A549 (cell line): ENCODE results near the gene TRPM2. TPM values are rescaled to one million over a fixed set of nuclear protein-coding genes. Genes with fewer than 3 reads are reported as not detected.

Source experiments
- ATAC-seq, 2 experiments: fragments of 200-7000 bp in 1 of 2; fragments of >200 bp in 1 of 2; cut with Nextera tagmentation in 1 of 2; cut with Tn5 transposase in 1 of 2; 3 replicates each; pipeline versions ENCODE4 v1.8.0 to v1.9.1; 2018 to 2020; ENCODE audit warnings: mild to moderate bottlenecking in 1 of 2, moderate library complexity in 1 of 2
- CTCF ChIA-PET: fragments of 300-600 bp; sonication (Branson Sonifier 250); formaldehyde crosslinking; extraction: SDS; loops from one replicate; lab custom pipeline; 2021; ENCODE audit warnings: antibody characterized with exemption, inconsistent platforms; lab: Yijun Ruan, JAX
- POLR2A ChIA-PET: fragments of 350-600 bp; formaldehyde crosslinking; extraction: SDS; loops from one replicate; lab custom pipeline; 2021; ENCODE audit warnings: antibody characterized with exemption, inconsistent platforms; lab: Yijun Ruan, JAX
- DNase-seq, 2 experiments: peaks; one replicate each; pipeline versions ENCODE4 v3.0.0 to v3.0.0-alpha.2; 2011 to 2016; ENCODE audit warnings: low read depth in 1 of 2, low spot score in 1 of 2
- FAIRE-seq: peaks from 2 replicates; lab custom pipeline; 2011; peaks lifted over from hg19 to GRCh38; lab: Jason Lieb, UNC
- H3K27ac ChIP-seq, 2 experiments: fragments of >200 bp; sonication (Bioruptor Twin); formaldehyde crosslinking; 3 replicates each; pipeline ENCODE4 v1.5.1; 2016 to 2017
- H3K4me1 ChIP-seq: fragments of >200 bp; sonication (Bioruptor Twin); formaldehyde crosslinking; 3 replicates; pipeline ENCODE4 v1.6.1; 2016
- H3K4me2 ChIP-seq: fragments of >200 bp; sonication (Bioruptor Twin); formaldehyde crosslinking; 3 replicates; pipeline ENCODE4 v1.6.1; 2016
- H3K4me3 ChIP-seq: fragments of >200 bp; sonication (Bioruptor Twin); formaldehyde crosslinking; 3 replicates; pipeline ENCODE4 v1.5.1; 2016
- H3K9me3 ChIP-seq: fragments of >200 bp; sonication (Bioruptor Twin); formaldehyde crosslinking; 3 replicates; pipeline ENCODE4 v1.6.1; 2016
- BHLHE40 ChIP-seq: IDR thresholded peaks from 2 replicates; pipeline ENCODE4 v1.6.1; 2012; ENCODE audit warnings: low read depth, low read length, inconsistent platforms
- CBX2 ChIP-seq: fragments of 200-600 bp; sonication (generic); IDR thresholded peaks from 2 replicates; pipeline ENCODE4 v1.6.1; 2016; ENCODE audit warnings: low read depth, mild to moderate bottlenecking, borderline replicate concordance
- CBX8 ChIP-seq: fragments of 200-600 bp; sonication (generic); IDR thresholded peaks from 2 replicates; pipeline ENCODE4 v1.6.1; 2016
- CHD4 ChIP-seq: fragments of 200-600 bp; sonication (generic); IDR thresholded peaks from 2 replicates; pipeline ENCODE4 v1.6.1; 2016; ENCODE audit warnings: antibody characterized with exemption, mild to moderate bottlenecking, borderline replicate concordance
- E2F6 ChIP-seq: IDR thresholded peaks from 2 replicates; pipeline ENCODE4 v1.6.1; 2012; ENCODE audit warnings: low read depth, borderline replicate concordance
- ESRRA ChIP-seq: fragments of 150-350 bp; IDR thresholded peaks from 2 replicates; pipeline ENCODE4 v1.6.1; 2014; ENCODE audit warnings: mild to moderate bottlenecking, low read length, borderline replicate concordance
- FOSL2 ChIP-seq, 2 experiments: fragments of 450-650 bp in 1 of 2; fragments of >200 bp in 1 of 2; sonication (Bioruptor Twin) in 1 of 2; formaldehyde crosslinking; IDR thresholded peaks; 2 replicates each; pipeline versions ENCODE4 v1.5.0 to v1.6.1; 2016 to 2020; ENCODE audit warnings: mild to moderate bottlenecking in 1 of 2, moderate library complexity in 1 of 2
- GATA3 ChIP-seq: IDR thresholded peaks from 2 replicates; pipeline ENCODE4 v1.6.1; 2012; ENCODE audit warnings: borderline replicate concordance
- HDAC2 ChIP-seq: fragments of 200-600 bp; sonication (generic); IDR thresholded peaks from 2 replicates; pipeline ENCODE4 v1.6.1; 2016
- NPAS2 ChIP-seq: fragments of 250-450 bp; sonication (Bioruptor Pico); IDR thresholded peaks from 2 replicates; pipeline ENCODE4 v1.8.0; 2022; ENCODE audit warnings: mild to moderate bottlenecking, moderate library complexity, borderline replicate concordance
- NR3C1 ChIP-seq: fragments of >200 bp; sonication (Bioruptor Twin); formaldehyde crosslinking; IDR thresholded peaks from 3 replicates; pipeline ENCODE4 v1.6.1; 2017
- PBX3 ChIP-seq: IDR thresholded peaks from 2 replicates; pipeline ENCODE4 v1.6.1; 2012
- PHF8 ChIP-seq: fragments of 200-600 bp; sonication (generic); IDR thresholded peaks from 2 replicates; pipeline ENCODE4 v1.6.1; 2016; ENCODE audit warnings: low read depth, mild to moderate bottlenecking, antibody characterized with exemption, moderate library complexity, borderline replicate concordance
- POLR2A ChIP-seq: IDR thresholded peaks from 2 replicates; pipeline ENCODE4 v1.6.1; 2012; ENCODE audit warnings: mild to moderate bottlenecking, low read length
- RCOR1 ChIP-seq: fragments of 150-350 bp; IDR thresholded peaks from 2 replicates; pipeline ENCODE4 v1.6.1; 2014; ENCODE audit warnings: antibody characterized with exemption, low read length, low read depth
- RFX5 ChIP-seq: fragments of 450-650 bp; IDR thresholded peaks from 2 replicates; pipeline ENCODE4 v1.7.1; 2014; ENCODE audit warnings: antibody characterized with exemption, mild to moderate bottlenecking, moderate library complexity
- TFCP2L1 ChIP-seq: fragments of 250-450 bp; sonication (Bioruptor Pico); IDR thresholded peaks from 2 replicates; pipeline ENCODE4 v1.5.0; 2021; ENCODE audit warnings: mild to moderate bottlenecking
- TP53 ChIP-seq: fragments of 250-450 bp; sonication (Bioruptor Pico); IDR thresholded peaks from 2 replicates; pipeline ENCODE4 v1.5.0; 2021; ENCODE audit warnings: mild to moderate bottlenecking, moderate library complexity
- ZC3H11A ChIP-seq: fragments of 450-650 bp; IDR thresholded peaks from 2 replicates; pipeline ENCODE4 v1.6.1; 2014; ENCODE audit warnings: antibody characterized with exemption, mild to moderate bottlenecking
- ZNF302 ChIP-seq: fragments of 250-450 bp; sonication (Bioruptor Pico); IDR thresholded peaks from 2 replicates; pipeline ENCODE4 v1.9.0; 2021; ENCODE audit warnings: inconsistent platforms, mild to moderate bottlenecking, moderate library complexity
- ZSCAN20 ChIP-seq: fragments of 250-450 bp; sonication (Bioruptor Pico); IDR thresholded peaks from 2 replicates; pipeline ENCODE4 v1.8.0; 2022; ENCODE audit warnings: mild to moderate bottlenecking, moderate library complexity
- WGBS: methylation state at CpG from one replicate; pipeline ENCODE4 v1.1.6; 2017; ENCODE audit errors: missing lambda C conversion rate; 5-methylcytosine and 5-hydroxymethylcytosine counted together
- polyA plus RNA-seq, 4 experiments: library from polyadenylated mRNA; depleted of rRNA in 3 of 4; stranded (reverse); fragments of >200 nt; fragmentation: RNase III in 1 of 4; extraction: RNeasy Plus Mini Kit Qiagen cat#74134 plus additional on column Dnase treatment in 1 of 4; gene quantifications; 2 replicates in 3 of 4; 3 replicates in 1 of 4; pipeline ENCODE4 v1.2.3, GENCODE V29; 2011 to 2017
- TF ChIP-seq, protein P1 (sequence below): fragments of 250-450 bp; sonication (Bioruptor Pico); IDR thresholded peaks from 2 replicates; pipeline ENCODE4 v1.5.0; 2021; ENCODE audit warnings: mild to moderate bottlenecking, moderate library complexity, borderline replicate concordance

Gene TRPM2
- polyA plus RNA-seq, 2 of the 4 experiments (the other 2 are of a cell fraction), result 3.2 to 5.5 TPM

GRCh38 chr21:44482581-44483287 lies 129.3 kb downstream of the TRPM2 start:
- TF ChIP-seq TFCP2L1 (no peak), HDAC2 (no peak), BHLHE40 (no peak), PHF8 (no peak), ZNF302 (no peak), NR3C1 (no peak)
- TF ChIP-seq, all 56 proteins: peak for 0
- no peak for ATAC-seq
- Histone ChIP-seq H3K4me1 (no peaks in the 10 kb centered on the region), H3K27ac (no peak overlapping the region), H3K4me3 (no peak overlapping the region), H3K4me2 (no peak overlapping the region), H3K9me3 (no peaks in the 10 kb centered on the region)
- POLR2A ChIA-PET, result no interaction called here
- FAIRE-seq, result no peak
- CTCF ChIA-PET, result interaction anchor here (0.7 kb wide), 1 partner anchor 38 kb away, joined by 3 read pairs; no protein-coding TSS in a partner anchor
- 66% methylated on average over 12 of the region's 14 CpGs for WGBS
- peak in 1 of 2 experiments; percentile 20 for DNase-seq

DNA sequence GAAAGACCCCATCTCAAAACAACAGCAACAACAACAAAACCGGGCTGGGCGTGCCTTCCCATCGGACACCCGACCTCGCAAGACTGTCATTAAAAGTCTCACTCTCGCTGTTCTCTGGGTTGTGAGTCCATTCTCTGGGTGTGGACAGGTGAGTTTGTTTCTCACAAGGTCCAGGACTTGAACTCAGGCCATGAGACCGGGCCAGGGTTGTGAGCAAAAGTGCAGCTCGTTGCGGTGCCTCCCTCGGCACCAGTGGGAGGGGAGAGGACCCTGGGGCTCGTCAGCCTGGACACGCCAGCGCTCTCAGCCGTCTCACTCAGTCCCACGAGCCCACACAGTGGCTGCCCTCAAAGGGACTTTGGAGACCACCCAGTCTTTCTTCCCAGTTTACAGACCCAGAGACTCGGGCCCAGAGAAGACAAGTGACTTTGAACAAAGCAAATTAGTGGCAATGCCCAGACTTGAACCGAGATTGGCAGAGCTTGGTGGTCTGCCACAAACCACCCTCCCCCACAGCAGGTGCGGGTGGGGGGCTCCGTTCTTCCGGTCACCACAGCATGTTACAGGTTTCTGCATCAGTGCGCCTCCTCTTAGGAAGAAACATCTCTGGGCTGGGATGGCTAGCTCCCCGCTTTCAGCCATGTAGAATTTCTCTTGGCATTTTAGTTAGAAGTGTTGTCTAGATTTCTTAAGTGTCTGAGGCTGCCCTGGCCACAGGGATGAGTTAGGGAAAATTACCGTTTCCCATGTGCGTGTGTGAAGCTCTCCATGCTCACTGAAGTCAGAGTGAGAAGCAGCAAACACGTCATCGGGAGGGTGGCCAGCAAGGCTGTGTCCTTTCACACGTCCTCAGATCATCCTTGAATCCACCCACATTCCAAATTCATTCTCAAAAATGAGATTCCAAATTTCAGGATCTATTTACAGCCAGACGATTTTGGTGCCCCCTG lies 130.1 kb downstream of the TRPM2 start:
- Histone ChIP-seq H3K27ac (no peak overlapping the region), H3K9me3 (no peaks in the 10 kb centered on the region), H3K4me1 (no peaks in the 10 kb centered on the region), H3K4me2 (no peak overlapping the region), H3K4me3 (no peak overlapping the region)
- TF ChIP-seq FOSL2 (IDR thresholded peaks at IDR 0.05) (no peak), FOSL2 (CRISPR knock-in tag; IDR thresholded peaks at IDR 0.05) (no peak), NPAS2 (no peak), ESRRA (no peak), POLR2A (no peak), ZC3H11A (no peak), E2F6 (no peak), ZSCAN20 (CRISPR knock-in tag) (no peak), RCOR1 (no peak), CHD4 (no peak)
- TF ChIP-seq, protein P1, sequence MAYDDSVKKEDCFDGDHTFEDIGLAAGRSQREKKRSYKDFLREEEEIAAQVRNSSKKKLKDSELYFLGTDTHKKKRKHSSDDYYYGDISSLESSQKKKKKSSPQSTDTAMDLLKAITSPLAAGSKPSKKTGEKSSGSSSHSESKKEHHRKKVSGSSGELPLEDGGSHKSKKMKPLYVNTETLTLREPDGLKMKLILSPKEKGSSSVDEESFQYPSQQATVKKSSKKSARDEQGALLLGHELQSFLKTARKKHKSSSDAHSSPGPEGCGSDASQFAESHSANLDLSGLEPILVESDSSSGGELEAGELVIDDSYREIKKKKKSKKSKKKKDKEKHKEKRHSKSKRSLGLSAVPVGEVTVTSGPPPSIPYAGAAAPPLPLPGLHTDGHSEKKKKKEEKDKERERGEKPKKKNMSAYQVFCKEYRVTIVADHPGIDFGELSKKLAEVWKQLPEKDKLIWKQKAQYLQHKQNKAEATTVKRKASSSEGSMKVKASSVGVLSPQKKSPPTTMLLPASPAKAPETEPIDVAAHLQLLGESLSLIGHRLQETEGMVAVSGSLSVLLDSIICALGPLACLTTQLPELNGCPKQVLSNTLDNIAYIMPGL (CRISPR knock-in tag), result no peak
- POLR2A ChIA-PET, result no interaction called here
- CTCF ChIA-PET, result interaction anchor here (0.9 to 1.1 kb wide), 2 partner anchors 18 to 131 kb away, joined by 3 read pairs; no protein-coding TSS in a partner anchor
- WGBS, result 65% methylated on average over 23 of the region's 28 CpGs
- DNase-seq, result no peak
- ATAC-seq, result no peak
- FAIRE-seq, result no peak

DNA sequence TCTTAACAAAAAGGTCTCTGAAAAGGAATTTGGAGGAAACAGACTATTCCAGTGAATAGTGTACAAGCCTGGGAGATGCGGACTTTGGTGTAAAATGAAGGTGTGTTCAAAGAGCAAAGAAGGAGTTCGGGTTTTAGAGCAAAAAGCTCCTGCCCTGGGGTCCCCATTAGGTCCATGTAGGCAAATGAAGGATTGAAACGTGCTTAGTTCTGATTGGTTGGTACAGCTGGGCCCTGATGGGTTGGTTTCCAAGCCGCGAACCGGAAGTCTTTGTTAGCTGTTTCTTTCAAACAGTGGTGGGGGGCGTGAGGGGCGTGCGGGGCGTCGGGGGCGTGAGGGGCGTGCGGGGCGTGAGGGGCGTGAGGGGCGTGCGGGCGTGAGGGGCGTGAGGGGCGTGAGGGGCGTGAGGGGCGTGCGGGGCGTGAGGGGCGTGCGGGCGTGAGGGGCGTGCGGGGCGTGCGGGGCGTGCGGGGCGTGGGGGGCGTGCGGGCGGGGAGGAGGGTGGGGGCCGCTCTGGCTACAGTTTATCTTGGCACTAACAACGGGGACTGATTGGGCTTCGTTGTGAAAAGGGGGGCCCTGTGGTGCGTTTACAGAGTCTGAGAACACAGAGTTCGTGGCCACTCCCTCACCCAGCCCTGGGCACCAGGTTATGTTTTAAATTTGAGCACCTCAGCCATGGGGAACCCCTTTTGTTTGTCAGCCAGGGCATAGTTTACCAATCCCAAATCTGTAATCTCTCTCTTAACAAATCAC lies 131.3 kb downstream of the TRPM2 start:
- H3K4me1 ChIP-seq, result no peaks in the 10 kb centered on the region
- FAIRE-seq (no peak), DNase-seq (no peak), ATAC-seq (peak; percentile 28 to 34; a peak in 3 of 6 replicates)
- no peak for TF ChIP-seq BHLHE40
- no peak for TF ChIP-seq RFX5
- no peak for TF ChIP-seq CBX2
- no peak for TF ChIP-seq HDAC2
- no peak for TF ChIP-seq CBX8
- no peak for TF ChIP-seq PBX3
- no peak for TF ChIP-seq TP53
- TF ChIP-seq GATA3, result no peak
- no peak overlapping the region for H3K27ac ChIP-seq
- no peak overlapping the region for H3K4me3 ChIP-seq
- H3K9me3 ChIP-seq, result no peaks in the 10 kb centered on the region
- H3K4me2 ChIP-seq, result peak overlapping the region; percentile 74; the same call in 2 of the 3 replicates
- WGBS, result 48% methylated on average over 10 of the region's 43 CpGs
- CTCF ChIA-PET, result interaction anchor here (0.9 to 1.1 kb wide), 2 partner anchors 17 to 133 kb away, joined by 3 read pairs; no protein-coding TSS in a partner anchor
- POLR2A ChIA-PET, result no interaction called here
